ENCODE measurements around the gene PPM1D.
"Not testable (repeated sequence)": the region's sequence is repeated elsewhere in the genome, so short reads cannot be mapped to it uniquely, and the experiment has no call there.

The PPM1D gene

GRCh38 chr17:60674637-60675036 is 74.6 kb downstream of the PPM1D start:
- not testable (repeated sequence) for DNase-seq (ENCODE audit: low spot score)

GRCh38 chr17:60675997-60676396 is 76.0 kb downstream of the PPM1D start:
- DNase-seq (ENCODE audit: low spot score), result no peak

DNA sequence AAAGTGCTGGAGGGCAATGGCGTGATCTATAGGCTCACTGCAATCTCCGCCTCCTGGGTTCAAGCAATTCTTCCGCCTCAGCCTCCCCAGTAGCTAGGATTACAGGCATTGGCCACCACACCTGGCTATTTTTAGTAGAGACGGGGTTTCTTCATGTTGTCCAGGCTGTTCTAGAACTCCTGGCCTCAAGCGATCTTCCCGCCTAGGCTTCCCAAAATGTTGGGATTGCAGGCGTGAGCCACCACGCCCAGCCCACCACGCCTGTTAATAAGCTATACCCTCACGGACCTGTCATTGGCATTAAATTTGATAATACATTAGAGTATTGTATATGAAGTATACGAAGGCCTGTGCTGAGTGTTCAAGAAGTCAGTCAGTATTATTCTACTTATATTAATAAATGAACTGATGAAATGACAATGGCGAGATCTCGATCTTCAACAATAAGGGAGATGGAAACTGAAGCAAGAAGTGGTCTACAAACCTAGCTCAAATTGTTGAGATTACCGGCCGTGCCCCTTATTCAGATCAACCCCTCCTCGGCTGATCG is 76.8 kb downstream of the PPM1D start:
- no peak for DNase-seq (ENCODE audit: low spot score)

GRCh38 chr17:60677308-60678117 is 77.5 kb downstream of the PPM1D start, which contains the start of gene BCAS3:
TSS of gene BCAS3 (plus strand) at chr17:60677851.
- DNase-seq (ENCODE audit: low spot score), result peak; percentile 100

DNA sequence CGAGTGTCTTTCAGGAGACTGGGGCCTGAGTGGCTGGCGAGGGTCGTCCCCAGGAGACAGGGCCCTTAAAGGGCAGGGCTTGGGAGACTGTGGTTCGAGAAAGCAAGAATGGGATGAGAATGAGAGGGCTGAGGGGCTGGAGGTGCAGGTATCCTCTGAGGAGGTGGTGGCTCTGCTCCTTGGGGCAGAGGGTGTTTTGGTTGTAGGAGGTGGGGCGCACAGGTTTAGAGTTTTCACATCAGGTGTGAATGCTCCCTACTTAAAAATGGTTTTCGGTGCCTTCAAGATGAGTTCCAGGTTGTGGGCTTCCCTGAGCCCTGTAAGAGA is 78.1 kb downstream of the PPM1D start:
- no peak for DNase-seq (ENCODE audit: low spot score)

DNA sequence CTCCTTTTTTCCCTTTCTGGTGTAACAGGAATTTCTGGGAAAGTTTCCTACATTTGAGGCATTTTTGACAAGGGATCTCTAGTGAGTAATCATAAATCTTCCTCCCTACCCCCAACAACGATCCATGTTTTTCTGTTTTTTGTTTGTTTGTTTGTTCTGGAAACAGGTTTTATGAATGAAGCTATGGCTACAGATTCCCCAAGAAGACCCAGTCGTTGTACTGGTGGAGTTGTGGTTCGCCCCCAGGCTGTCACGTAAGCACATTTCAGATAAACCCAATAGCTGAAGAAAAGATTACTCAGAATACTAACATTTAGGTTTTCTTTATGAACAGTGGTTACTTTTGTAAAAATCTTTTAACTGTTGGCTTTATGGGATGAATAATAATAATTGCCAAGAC is 79.3 kb downstream of the PPM1D start:
- no peak for DNase-seq (ENCODE audit: low spot score)

DNA sequence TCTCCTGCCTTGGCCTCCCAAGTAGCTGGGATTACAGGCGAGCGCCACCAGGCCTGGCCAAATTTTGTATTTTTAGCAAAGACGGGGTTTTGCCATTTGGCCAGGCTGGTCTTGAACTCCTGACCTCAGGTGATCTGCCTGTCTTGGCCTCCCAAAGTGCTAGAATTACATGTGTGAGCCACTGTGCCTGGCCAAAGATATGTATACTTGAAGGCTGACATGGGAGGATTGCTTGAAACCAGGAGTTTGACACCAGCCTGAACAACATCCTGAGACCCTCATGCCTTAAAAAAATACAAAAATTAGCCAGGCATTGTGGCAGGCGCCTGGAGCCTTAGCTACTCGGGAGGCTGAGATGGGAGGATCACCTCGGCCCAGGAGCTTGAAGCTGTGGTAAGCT is 80.8 kb downstream of the PPM1D start:
- DNase-seq (ENCODE audit: low spot score), result no peak

GRCh38 chr17:60685437-60685836 is 85.4 kb downstream of the PPM1D start:
- no peak for DNase-seq (ENCODE audit: low spot score)

DNA sequence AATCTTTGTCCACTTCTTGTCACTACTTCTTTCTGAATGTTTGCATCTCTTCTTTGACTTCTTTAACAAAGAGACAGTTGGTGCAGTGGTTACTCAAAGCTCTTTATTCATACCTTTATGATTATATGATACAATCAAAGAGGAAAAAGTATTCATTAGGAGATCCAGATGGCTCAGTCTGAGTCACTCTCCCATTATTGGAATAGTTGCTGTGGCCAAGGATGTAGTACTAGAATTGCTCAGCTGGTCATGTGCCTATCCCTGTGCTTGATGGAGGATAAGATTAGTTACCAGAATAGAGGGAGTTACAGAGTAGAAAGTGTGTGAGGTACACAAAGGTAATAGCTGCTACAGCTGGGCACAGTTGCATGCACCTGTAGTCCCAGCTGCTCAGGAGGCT is 96.0 kb downstream of the PPM1D start:
- DNase-seq (ENCODE audit: low spot score), result peak; percentile 4

- DNase-seq (ENCODE audit: low spot score), result no peak
These were observed 99.1 kb downstream of the PPM1D start for GRCh38 chr17:60699090-60699489.

DNA sequence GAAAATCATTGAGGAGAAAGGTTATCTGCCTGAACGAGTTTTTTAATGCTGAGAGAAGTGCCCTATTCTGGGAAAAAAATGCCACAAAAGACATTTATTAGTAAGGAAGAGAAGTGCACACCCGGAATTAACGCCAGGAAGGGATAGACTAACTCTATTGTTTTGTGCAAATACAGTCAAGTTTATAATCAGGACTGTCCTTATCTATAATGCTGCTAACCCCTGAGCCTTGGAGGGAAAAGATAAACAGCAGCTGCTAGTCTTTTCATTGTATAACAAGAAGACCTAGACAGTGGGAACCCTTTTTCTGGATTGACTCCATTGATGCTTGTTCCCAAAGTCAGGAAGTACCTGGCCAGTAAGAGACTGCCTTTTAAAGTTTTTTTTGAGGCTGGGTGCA is 104.2 kb downstream of the PPM1D start:
- no peak for DNase-seq (ENCODE audit: low spot score)

- no peak for DNase-seq (ENCODE audit: low spot score)
These were observed 112.7 kb downstream of the PPM1D start for GRCh38 chr17:60712675-60713074.

DNA sequence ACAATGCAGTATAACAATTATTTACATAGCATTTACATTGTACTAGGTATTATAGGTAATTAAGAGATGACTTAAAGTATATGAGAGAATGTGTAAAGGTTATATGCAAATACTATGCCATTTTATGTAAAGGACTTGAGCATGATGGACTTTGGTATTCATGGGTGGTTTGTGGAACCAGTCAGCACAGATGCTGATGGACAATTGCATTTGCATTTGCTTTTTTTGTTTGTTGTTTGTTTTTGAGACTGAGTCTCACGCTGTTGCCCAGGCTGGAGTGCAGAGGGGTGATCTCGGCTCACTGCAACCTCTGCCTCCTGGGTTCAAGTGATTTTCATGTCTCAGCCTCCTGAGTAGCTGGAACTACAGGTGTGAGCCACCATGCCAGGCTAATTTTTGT is 113.6 kb downstream of the PPM1D start:
- DNase-seq (ENCODE audit: low spot score), result no peak

Data from AG08395 (cell line).